ENCODE results near the gene LLGL2. TPM values are rescaled to one million over a fixed set of nuclear protein-coding genes. Genes with fewer than 3 reads are reported as not detected.

Gene LLGL2
- total RNA-seq, 1 experiment from 2014 or later, result 165 TPM

GRCh38 chr17:75603123-75603522 lies 77.6 kb downstream of the LLGL2 start:
- Histone ChIP-seq H3K36me3 (ENCODE audit: control insufficient read depth, insufficient read depth, low read length) (no peaks in the 10 kb centered on the region), H3K27me3 (replicated peaks; ENCODE audit: control insufficient read depth, insufficient read depth, low read length) (no peaks in the 10 kb centered on the region), H3K4me1 (0 out of 2 replicates have a peak, but pooled peaks cover 4% of the 10 kb centered on the region), H3K9me3 (no peaks in the 10 kb centered on the region), H3K4me3 (ENCODE audit: low read depth, low read length) (no peak overlapping the region)
- Mint-ChIP-seq H3K4me1 (ENCODE audit: low read depth, unreplicated experiment) (peaks cover 7% of the 10 kb centered on the region), H3K4me3 (ENCODE audit: unreplicated experiment) (no peak overlapping the region), H3K27me3 (ENCODE audit: insufficient read depth, unreplicated experiment) (no peaks in the 10 kb centered on the region), H3K36me3 (ENCODE audit: insufficient read depth, unreplicated experiment) (no peaks in the 10 kb centered on the region), H3K27ac (ENCODE audit: unreplicated experiment) (no peak overlapping the region), H3K9me3 (ENCODE audit: unreplicated experiment) (no peaks in the 10 kb centered on the region)
- BruUV-seq (replicated peaks), result no TSS peak
- ChIA-PET CTCF (interaction anchor here (0.6 to 3.5 kb wide), 3 partner anchors 30 to 1062 kb away, joined by 3 to 23 read pairs (median 4); partner anchors contain the start of gene SMIM5), POLR2A (no interaction called here)
- intact Hi-C loops (cut with micrococcal nuclease; ENCODE audit: unreplicated experiment), result no loop called here
- no peak for TF ChIP-seq CTCF (IDR thresholded peaks at IDR 0.05; ENCODE audit: insufficient read depth in 1 of 2, low read depth in 1 of 2, low read length in 1 of 2, severe bottlenecking in 1 of 2, unreplicated experiment in 1 of 2)
- DNase-seq, result no peak

- H3K4me3 ChIP-seq (ENCODE audit: low read depth, low read length), result no peak overlapping the region
- H3K4me1 ChIP-seq, result 0 out of 2 replicates have a peak, but pooled peaks cover 4% of the 10 kb centered on the region
- POLR2A ChIA-PET, result no interaction called here
- no peak overlapping the region for H3K27ac Mint-ChIP-seq (ENCODE audit: unreplicated experiment)
- no peak for DNase-seq
- no peaks in the 10 kb centered on the region for H3K36me3 Mint-ChIP-seq (ENCODE audit: insufficient read depth, unreplicated experiment)
- H3K9me3 ChIP-seq, result no peaks in the 10 kb centered on the region
- H3K4me3 Mint-ChIP-seq (ENCODE audit: unreplicated experiment), result no peak overlapping the region
- no peaks in the 10 kb centered on the region for H3K27me3 Mint-ChIP-seq (ENCODE audit: insufficient read depth, unreplicated experiment)
- BruUV-seq (replicated peaks), result no TSS peak
- CTCF ChIA-PET, result interaction anchor here (0.6 to 3.5 kb wide), 4 partner anchors 17 to 211 kb away, joined by 3 to 23 read pairs (median 4); partner anchors contain the start of gene SMIM5
- no peaks in the 10 kb centered on the region for H3K9me3 Mint-ChIP-seq (ENCODE audit: unreplicated experiment)
- intact Hi-C loops (cut with micrococcal nuclease; ENCODE audit: unreplicated experiment), result no loop called here
- H3K4me1 Mint-ChIP-seq (ENCODE audit: low read depth, unreplicated experiment), result peaks cover 7% of the 10 kb centered on the region
- no peak for TF ChIP-seq CTCF (IDR thresholded peaks at IDR 0.05; ENCODE audit: insufficient read depth in 1 of 2, low read depth in 1 of 2, low read length in 1 of 2, severe bottlenecking in 1 of 2, unreplicated experiment in 1 of 2)
- no peaks in the 10 kb centered on the region for H3K36me3 ChIP-seq (ENCODE audit: control insufficient read depth, insufficient read depth, low read length)
- H3K27me3 ChIP-seq (replicated peaks; ENCODE audit: control insufficient read depth, insufficient read depth, low read length), result no peaks in the 10 kb centered on the region
These were observed 78.7 kb downstream of the LLGL2 start for GRCh38 chr17:75604034-75604695.

- H3K4me1 Mint-ChIP-seq (ENCODE audit: low read depth, unreplicated experiment), result peaks cover 14% of the 10 kb centered on the region
- Histone ChIP-seq H3K4me1 (peaks cover 15% of the 10 kb centered on the region), H3K36me3 (ENCODE audit: control insufficient read depth, insufficient read depth, low read length) (no peaks in the 10 kb centered on the region), H3K9me3 (no peaks in the 10 kb centered on the region), H3K27me3 (replicated peaks; ENCODE audit: control insufficient read depth, insufficient read depth, low read length) (no peaks in the 10 kb centered on the region), H3K4me3 (ENCODE audit: low read depth, low read length) (no peak overlapping the region)
- no peaks in the 10 kb centered on the region for H3K27me3 Mint-ChIP-seq (ENCODE audit: insufficient read depth, unreplicated experiment)
- no peaks in the 10 kb centered on the region for H3K9me3 Mint-ChIP-seq (ENCODE audit: unreplicated experiment)
- no peak overlapping the region for H3K4me3 Mint-ChIP-seq (ENCODE audit: unreplicated experiment)
- TF ChIP-seq CTCF (IDR thresholded peaks at IDR 0.05; ENCODE audit: insufficient read depth in 1 of 2, low read depth in 1 of 2, low read length in 1 of 2, severe bottlenecking in 1 of 2, unreplicated experiment in 1 of 2), result no peak
- intact Hi-C loops (cut with micrococcal nuclease; ENCODE audit: unreplicated experiment), result no loop called here
- H3K27ac Mint-ChIP-seq (ENCODE audit: unreplicated experiment), result no peak overlapping the region
- ChIA-PET POLR2A (interaction anchor here (1.0 kb wide), 1 partner anchor 61 kb away, joined by 3 read pairs; the partner anchor contains the start of genes RECQL5 and SAP30BP), CTCF (no interaction called here)
- DNase-seq, result no peak
- no peaks in the 10 kb centered on the region for H3K36me3 Mint-ChIP-seq (ENCODE audit: insufficient read depth, unreplicated experiment)
- no TSS peak for BruUV-seq (replicated peaks)
These were observed 80.3 kb downstream of the LLGL2 start for GRCh38 chr17:75605790-75606189.

Measured in Caco-2 (cell line).